ENCODE results near the gene DCAF4L1. TPM values are rescaled to one million over a fixed set of nuclear protein-coding genes. Genes with fewer than 3 reads are reported as not detected.

The DCAF4L1 gene
- total RNA-seq, 3 donors from 2014 or later (not counting 1 experiment from before 2014, with no cell fraction given) = 0.16 to 0.48 (median 0.32) TPM

DNA sequence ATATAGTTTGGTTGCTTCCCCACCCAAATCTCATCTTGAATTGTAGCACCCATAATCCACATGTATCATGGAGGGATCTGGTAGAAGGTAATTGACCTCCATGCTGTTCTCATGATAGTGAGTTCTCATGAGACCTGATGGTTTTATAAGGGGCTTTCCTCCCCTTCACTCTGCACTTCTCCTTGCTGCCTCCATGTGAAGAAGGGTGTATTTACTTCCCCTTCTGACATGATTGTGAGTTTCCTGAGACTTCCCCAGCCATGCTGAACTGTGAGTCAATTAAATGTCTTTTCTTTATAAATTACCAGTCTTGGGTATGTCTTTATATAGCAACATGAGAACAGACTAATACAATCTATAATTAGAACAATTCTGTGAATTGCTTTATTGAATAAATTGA, 11.9 kb upstream of the DCAF4L1 start:
- DNase-seq (no peak), ATAC-seq (no peak)
- Histone ChIP-seq H3K4me3 (ENCODE audit: low read length) (no peak overlapping the region), H3K27me3 (ENCODE audit: control insufficient read depth, insufficient read depth, low read length) (no peaks in the 10 kb centered on the region), H3K36me3 (ENCODE audit: control insufficient read depth, insufficient read depth, low read length) (no peaks in the 10 kb centered on the region), H3K4me1 (ENCODE audit: control insufficient read depth, insufficient read depth, low read length) (no peaks in the 10 kb centered on the region), H3K9me3 (ENCODE audit: control insufficient read depth, insufficient read depth, low read length) (peaks cover 9% of the 10 kb centered on the region), H3K27ac (ENCODE audit: low read length) (no peak overlapping the region)
- Mint-ChIP-seq H3K4me3 (no peak overlapping the region), H3K36me3 (peaks cover 9% of the 10 kb centered on the region), H3K4me1 (no peaks in the 10 kb centered on the region), H3K27me3 (ENCODE audit: low read depth in 2 of 2) (peaks cover 0 to 4% of the 10 kb centered on the region in 2 donors), H3K27ac (no peak overlapping the region), H3K9me3 (peaks cover 0 to 4% of the 10 kb centered on the region in 2 donors)
- TF ChIP-seq, protein P1, sequence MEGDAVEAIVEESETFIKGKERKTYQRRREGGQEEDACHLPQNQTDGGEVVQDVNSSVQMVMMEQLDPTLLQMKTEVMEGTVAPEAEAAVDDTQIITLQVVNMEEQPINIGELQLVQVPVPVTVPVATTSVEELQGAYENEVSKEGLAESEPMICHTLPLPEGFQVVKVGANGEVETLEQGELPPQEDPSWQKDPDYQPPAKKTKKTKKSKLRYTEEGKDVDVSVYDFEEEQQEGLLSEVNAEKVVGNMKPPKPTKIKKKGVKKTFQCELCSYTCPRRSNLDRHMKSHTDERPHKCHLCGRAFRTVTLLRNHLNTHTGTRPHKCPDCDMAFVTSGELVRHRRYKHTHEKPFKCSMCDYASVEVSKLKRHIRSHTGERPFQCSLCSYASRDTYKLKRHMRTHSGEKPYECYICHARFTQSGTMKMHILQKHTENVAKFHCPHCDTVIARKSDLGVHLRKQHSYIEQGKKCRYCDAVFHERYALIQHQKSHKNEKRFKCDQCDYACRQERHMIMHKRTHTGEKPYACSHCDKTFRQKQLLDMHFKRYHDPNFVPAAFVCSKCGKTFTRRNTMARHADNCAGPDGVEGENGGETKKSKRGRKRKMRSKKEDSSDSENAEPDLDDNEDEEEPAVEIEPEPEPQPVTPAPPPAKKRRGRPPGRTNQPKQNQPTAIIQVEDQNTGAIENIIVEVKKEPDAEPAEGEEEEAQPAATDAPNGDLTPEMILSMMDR (IDR thresholded peaks at IDR 0.05) = no peak
- intact Hi-C loops (cut with micrococcal nuclease) = no loop called here

GRCh38 chr4:41975341-41975740, 6.2 kb upstream of the DCAF4L1 start:
- no peaks in the 10 kb centered on the region for H3K4me1 ChIP-seq (ENCODE audit: control insufficient read depth, insufficient read depth, low read length)
- no peak overlapping the region for H3K4me3 Mint-ChIP-seq
- intact Hi-C loops (cut with micrococcal nuclease) = no loop called here
- H3K36me3 Mint-ChIP-seq = no peaks in the 10 kb centered on the region
- WGBS (ENCODE audit: insufficient coverage) = 72% methylated on average over 1 of the region's 1 CpG
- H3K27me3 Mint-ChIP-seq (ENCODE audit: low read depth in 2 of 2) = peaks cover 17 to 20% of the 10 kb centered on the region in 2 donors
- no peaks in the 10 kb centered on the region for H3K27me3 ChIP-seq (ENCODE audit: control insufficient read depth, insufficient read depth, low read length)
- no peaks in the 10 kb centered on the region for H3K9me3 Mint-ChIP-seq
- no peak overlapping the region for H3K4me3 ChIP-seq (ENCODE audit: low read length)
- ATAC-seq (no peak), DNase-seq (no peak)
- H3K27ac ChIP-seq (ENCODE audit: low read length) = no peak overlapping the region
- H3K9me3 ChIP-seq (ENCODE audit: control insufficient read depth, insufficient read depth, low read length) = no peaks in the 10 kb centered on the region
- TF ChIP-seq, protein P1 (IDR thresholded peaks at IDR 0.05) = no peak
- H3K27ac Mint-ChIP-seq = no peak overlapping the region
- no peaks in the 10 kb centered on the region for H3K36me3 ChIP-seq (ENCODE audit: control insufficient read depth, insufficient read depth, low read length)
- no peaks in the 10 kb centered on the region for H3K4me1 Mint-ChIP-seq

- Mint-ChIP-seq H3K36me3 (no peaks in the 10 kb centered on the region), H3K4me3 (no peak overlapping the region), H3K27me3 (ENCODE audit: low read depth in 2 of 2) (peaks cover 17 to 20% of the 10 kb centered on the region in 2 donors), H3K9me3 (no peaks in the 10 kb centered on the region), H3K27ac (no peak overlapping the region), H3K4me1 (no peaks in the 10 kb centered on the region)
- no peaks in the 10 kb centered on the region for H3K4me1 ChIP-seq (ENCODE audit: control insufficient read depth, insufficient read depth, low read length)
- intact Hi-C loops (cut with micrococcal nuclease) = no loop called here
- TF ChIP-seq, protein P1 (IDR thresholded peaks at IDR 0.05) = no peak
- no peaks in the 10 kb centered on the region for H3K27me3 ChIP-seq (ENCODE audit: control insufficient read depth, insufficient read depth, low read length)
- no peak overlapping the region for H3K27ac ChIP-seq (ENCODE audit: low read length)
- H3K9me3 ChIP-seq (ENCODE audit: control insufficient read depth, insufficient read depth, low read length) = no peaks in the 10 kb centered on the region
- DNase-seq (no peak), ATAC-seq (no peak)
- no peak overlapping the region for H3K4me3 ChIP-seq (ENCODE audit: low read length)
- WGBS (ENCODE audit: insufficient coverage) = 100% methylated on average over 1 of the region's 1 CpG
- H3K36me3 ChIP-seq (ENCODE audit: control insufficient read depth, insufficient read depth, low read length) = no peaks in the 10 kb centered on the region
Observed at GRCh38 chr4:41976775-41977516, 4.6 kb upstream of the DCAF4L1 start.

DNA sequence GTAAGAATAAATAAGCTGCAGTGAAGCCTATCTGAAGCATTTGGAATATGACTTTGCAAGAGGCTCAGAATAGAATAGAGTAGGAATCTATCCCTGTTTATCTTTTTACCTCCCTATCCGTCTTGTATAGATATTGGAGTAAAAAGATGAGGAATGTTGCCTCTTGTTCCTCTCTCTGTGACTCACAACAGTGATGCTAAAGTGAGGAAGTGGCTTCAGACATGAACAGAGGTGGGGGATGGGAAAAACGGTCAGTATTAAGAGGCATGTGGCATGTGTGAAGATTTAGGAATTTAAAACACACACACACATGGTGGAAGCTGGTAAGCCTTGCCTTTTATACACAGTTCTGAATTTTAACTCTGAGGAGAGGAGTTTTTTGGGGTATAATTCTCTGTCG, 3.8 kb upstream of the DCAF4L1 start:
- no peak overlapping the region for H3K27ac Mint-ChIP-seq
- DNase-seq = no peak
- Histone ChIP-seq H3K4me3 (ENCODE audit: low read length) (no peak overlapping the region), H3K36me3 (ENCODE audit: control insufficient read depth, insufficient read depth, low read length) (no peaks in the 10 kb centered on the region), H3K27me3 (ENCODE audit: control insufficient read depth, insufficient read depth, low read length) (no peaks in the 10 kb centered on the region), H3K9me3 (ENCODE audit: control insufficient read depth, insufficient read depth, low read length) (no peaks in the 10 kb centered on the region), H3K27ac (ENCODE audit: low read length) (no peak overlapping the region), H3K4me1 (ENCODE audit: control insufficient read depth, insufficient read depth, low read length) (no peaks in the 10 kb centered on the region)
- H3K27me3 Mint-ChIP-seq (ENCODE audit: low read depth in 2 of 2) = peaks cover 15 to 17% of the 10 kb centered on the region in 2 donors
- 88% methylated on average over 1 of the region's 3 CpGs for WGBS (ENCODE audit: insufficient coverage)
- intact Hi-C loops (cut with micrococcal nuclease) = no loop called here
- TF ChIP-seq, protein P1 (IDR thresholded peaks at IDR 0.05) = no peak
- no peak for ATAC-seq
- no peaks in the 10 kb centered on the region for H3K9me3 Mint-ChIP-seq
- H3K36me3 Mint-ChIP-seq = no peaks in the 10 kb centered on the region
- H3K4me1 Mint-ChIP-seq = no peaks in the 10 kb centered on the region
- H3K4me3 Mint-ChIP-seq = no peak overlapping the region

Measured in natural killer cell (primary cell).